Measurements from ENCODE around the gene NOBOX.
A peak's percentile ranks its signal among the peaks of the same experiment; 100 is the strongest.
"Not testable (repeated sequence)": the region's sequence is repeated elsewhere in the genome, so short reads cannot be mapped to it uniquely, and the experiment has no call there.

NOBOX gene

GRCh38 chr7:144403649-144404061 lies at the start of gene NOBOX:
Gene NOBOX, minus strand, starts transcription at chr7:144403693.
- no peak for DNase-seq (ENCODE audit: extremely low spot score, insufficient read length, low read depth)

GRCh38 chr7:144452064-144452463 lies 48.6 kb upstream of the NOBOX start:
- DNase-seq (ENCODE audit: extremely low spot score, insufficient read length, low read depth) (no peak), FAIRE-seq (peak; percentile 66)

More at GRCh38 chr7:144403649-144404061, at the start of gene NOBOX:
- FAIRE-seq, result no peak

GRCh38 chr7:144445590-144445989 lies 42.1 kb upstream of the NOBOX start:
- no peak for FAIRE-seq
- DNase-seq (ENCODE audit: extremely low spot score, insufficient read length, low read depth), result no peak

GRCh38 chr7:144439717-144440205 lies 36.3 kb upstream of the NOBOX start:
- no peak for FAIRE-seq
- no peak for DNase-seq (ENCODE audit: extremely low spot score, insufficient read length, low read depth)

- FAIRE-seq, result no peak
- DNase-seq (ENCODE audit: extremely low spot score, insufficient read length, low read depth), result no peak
Observed at GRCh38 chr7:144438759-144439158, 35.3 kb upstream of the NOBOX start.

GRCh38 chr7:144437370-144438191 lies 34.1 kb upstream of the NOBOX start:
- peak; percentile 9 for DNase-seq (ENCODE audit: extremely low spot score, insufficient read length, low read depth)
- FAIRE-seq, result peak; percentile 68

- FAIRE-seq (no peak), DNase-seq (ENCODE audit: extremely low spot score, insufficient read length, low read depth) (no peak)
Observed at GRCh38 chr7:144436500-144436899, 33.0 kb upstream of the NOBOX start.

GRCh38 chr7:144428431-144428830 lies 24.9 kb upstream of the NOBOX start:
- DNase-seq (ENCODE audit: extremely low spot score, insufficient read length, low read depth) (no peak), FAIRE-seq (no peak)

- FAIRE-seq; DNase-seq (ENCODE audit: extremely low spot score, insufficient read length, low read depth): not testable (repeated sequence)
Observed at GRCh38 chr7:144427539-144427938, 24.0 kb upstream of the NOBOX start.

- FAIRE-seq; DNase-seq (ENCODE audit: extremely low spot score, insufficient read length, low read depth): not testable (repeated sequence)
Observed at GRCh38 chr7:144418931-144419330, 15.4 kb upstream of the NOBOX start.

- DNase-seq (ENCODE audit: extremely low spot score, insufficient read length, low read depth) (no peak), FAIRE-seq (no peak)
Observed at GRCh38 chr7:144416341-144416740, 12.8 kb upstream of the NOBOX start.

GRCh38 chr7:144415858-144416257 lies 12.4 kb upstream of the NOBOX start:
- DNase-seq (ENCODE audit: extremely low spot score, insufficient read length, low read depth) (no peak), FAIRE-seq (no peak)

- no peak for FAIRE-seq
- DNase-seq (ENCODE audit: extremely low spot score, insufficient read length, low read depth), result no peak
Observed at GRCh38 chr7:144414815-144415214, 11.3 kb upstream of the NOBOX start.

- no peak for FAIRE-seq
Observed at GRCh38 chr7:144410441-144410840, 6.9 kb upstream of the NOBOX start.

GRCh38 chr7:144408121-144408520 lies 4.6 kb upstream of the NOBOX start:
- FAIRE-seq (no peak), DNase-seq (ENCODE audit: extremely low spot score, insufficient read length, low read depth) (no peak)

More at GRCh38 chr7:144410441-144410840, 6.9 kb upstream of the NOBOX start:
- no peak for DNase-seq (ENCODE audit: extremely low spot score, insufficient read length, low read depth)

- FAIRE-seq, result no peak
- DNase-seq (ENCODE audit: extremely low spot score, insufficient read length, low read depth), result no peak
Observed at GRCh38 chr7:144407266-144407931, 3.9 kb upstream of the NOBOX start.

GRCh38 chr7:144404946-144405345 lies 1.5 kb upstream of the NOBOX start:
- FAIRE-seq, result no peak
- no peak for DNase-seq (ENCODE audit: extremely low spot score, insufficient read length, low read depth)

GRCh38 chr7:144403102-144403501 lies 391 bp downstream of the NOBOX start:
- no peak for FAIRE-seq

GRCh38 chr7:144401490-144401889 lies 2.0 kb downstream of the NOBOX start:
- FAIRE-seq (no peak), DNase-seq (ENCODE audit: extremely low spot score, insufficient read length, low read depth) (no peak)

More at GRCh38 chr7:144403102-144403501, 391 bp downstream of the NOBOX start:
- DNase-seq (ENCODE audit: extremely low spot score, insufficient read length, low read depth), result no peak

- FAIRE-seq, result no peak
- DNase-seq (ENCODE audit: extremely low spot score, insufficient read length, low read depth), result no peak
Observed at GRCh38 chr7:144399946-144400345, 3.5 kb downstream of the NOBOX start.

GRCh38 chr7:144398911-144399310 lies 4.6 kb downstream of the NOBOX start:
- FAIRE-seq (no peak), DNase-seq (ENCODE audit: extremely low spot score, insufficient read length, low read depth) (no peak)
